Activated naive CD4-positive, alpha-beta T cell treated with anti-CD3 and anti-CD28 coated beads, Interleukin-2, amount 10 ng/mL, durations not matched to agents 7 days and 5 days (primary cell): Measurements from ENCODE around the gene ZNF835.

Source experiments
- CTCF ChIA-PET: fragments of 350-600 bp; sonication (Branson Sonifier 250); formaldehyde crosslinking; loops from one replicate; lab custom pipeline; 2021; ENCODE audit warnings: antibody characterized with exemption; lab: Charles Lee
- DNase-seq: peaks from one replicate; pipeline ENCODE4 v3.0.0-alpha.2; 2020
- H3K27ac Mint-ChIP-seq: one replicate; pipeline ENCODE4 v1.8.0; 2021; ENCODE audit warnings: mild to moderate bottlenecking, moderate library complexity, mixed read lengths
- H3K27me3 Mint-ChIP-seq: one replicate; pipeline ENCODE4 v1.8.0; 2021; ENCODE audit warnings: mild to moderate bottlenecking, mixed read lengths
- H3K36me3 Mint-ChIP-seq: one replicate; pipeline ENCODE4 v1.8.0; 2021; ENCODE audit warnings: mixed read lengths
- H3K4me1 Mint-ChIP-seq: one replicate; pipeline ENCODE4 v1.8.0; 2021; ENCODE audit warnings: mixed read lengths
- H3K4me3 Mint-ChIP-seq: one replicate; pipeline ENCODE4 v1.8.0; 2021; ENCODE audit warnings: mild to moderate bottlenecking, moderate library complexity, mixed read lengths
- H3K9me3 Mint-ChIP-seq: one replicate; pipeline ENCODE4 v1.8.0; 2021; ENCODE audit warnings: mixed read lengths

Gene ZNF835

GRCh38 chr19:56637976-56638555 lies 33.5 kb downstream of the ZNF835 start:
- no peak overlapping the region for H3K4me3 Mint-ChIP-seq
- no peaks in the 10 kb centered on the region for H3K4me1 Mint-ChIP-seq
- DNase-seq: peak; percentile 78
- CTCF ChIA-PET: no interaction called here
- no peak overlapping the region for H3K27ac Mint-ChIP-seq
- peaks cover 53% of the 10 kb centered on the region for H3K9me3 Mint-ChIP-seq
- no peaks in the 10 kb centered on the region for H3K27me3 Mint-ChIP-seq
- H3K36me3 Mint-ChIP-seq: no peaks in the 10 kb centered on the region

- CTCF ChIA-PET: no interaction called here
- no peaks in the 10 kb centered on the region for H3K4me1 Mint-ChIP-seq
- no peak overlapping the region for H3K4me3 Mint-ChIP-seq
- peaks cover 68% of the 10 kb centered on the region for H3K9me3 Mint-ChIP-seq
- H3K36me3 Mint-ChIP-seq: no peaks in the 10 kb centered on the region
- no peaks in the 10 kb centered on the region for H3K27me3 Mint-ChIP-seq
- H3K27ac Mint-ChIP-seq: no peak overlapping the region
- DNase-seq: no peak
Observed at GRCh38 chr19:56633021-56633420, 38.5 kb downstream of the ZNF835 start.

- peaks cover 30% of the 10 kb centered on the region for H3K36me3 Mint-ChIP-seq
- H3K9me3 Mint-ChIP-seq: peaks cover 63% of the 10 kb centered on the region
- H3K27me3 Mint-ChIP-seq: no peaks in the 10 kb centered on the region
- no peaks in the 10 kb centered on the region for H3K4me1 Mint-ChIP-seq
- no peak for DNase-seq
- peak overlapping the region; percentile 65 for H3K27ac Mint-ChIP-seq
- CTCF ChIA-PET: no interaction called here
- H3K4me3 Mint-ChIP-seq: no peak overlapping the region
Observed at GRCh38 chr19:56625708-56626107, 45.8 kb downstream of the ZNF835 start.

GRCh38 chr19:56623006-56623405 lies 48.6 kb downstream of the ZNF835 start:
- no peak for DNase-seq
- Mint-ChIP-seq H3K4me1 (no peaks in the 10 kb centered on the region), H3K36me3 (peaks cover 46% of the 10 kb centered on the region), H3K4me3 (no peak overlapping the region), H3K27ac (no peak overlapping the region), H3K9me3 (peaks cover 63% of the 10 kb centered on the region), H3K27me3 (no peaks in the 10 kb centered on the region)
- CTCF ChIA-PET: no interaction called here

GRCh38 chr19:56622374-56622773 lies 49.2 kb downstream of the ZNF835 start:
- H3K27me3 Mint-ChIP-seq: no peaks in the 10 kb centered on the region
- H3K9me3 Mint-ChIP-seq: peaks cover 63% of the 10 kb centered on the region
- CTCF ChIA-PET: no interaction called here
- no peak for DNase-seq
- no peak overlapping the region for H3K4me3 Mint-ChIP-seq
- peaks cover 51% of the 10 kb centered on the region for H3K36me3 Mint-ChIP-seq
- H3K4me1 Mint-ChIP-seq: no peaks in the 10 kb centered on the region
- no peak overlapping the region for H3K27ac Mint-ChIP-seq

DNA sequence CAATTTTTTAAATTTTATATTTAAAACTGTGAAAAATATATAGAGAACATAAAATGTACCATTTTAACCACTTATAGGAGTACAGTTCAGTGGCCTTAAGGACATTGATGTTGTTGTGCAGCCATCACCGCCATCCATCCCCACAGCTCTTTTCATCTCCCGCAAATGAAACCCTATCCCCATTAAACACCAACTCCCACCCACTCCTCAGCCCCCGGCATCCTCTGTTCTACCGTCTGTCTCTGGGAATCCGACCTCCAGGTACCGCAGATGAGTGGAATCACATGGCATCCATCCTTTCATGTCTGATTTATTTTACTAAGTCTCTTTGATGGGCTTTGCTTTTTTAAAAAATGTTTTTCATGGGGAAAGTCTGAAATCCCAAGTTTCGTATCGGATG lies 52.4 kb downstream of the ZNF835 start:
- Mint-ChIP-seq H3K4me3 (no peak overlapping the region), H3K4me1 (no peaks in the 10 kb centered on the region), H3K27ac (no peak overlapping the region), H3K9me3 (peaks cover 78% of the 10 kb centered on the region), H3K36me3 (peaks cover 57% of the 10 kb centered on the region), H3K27me3 (no peaks in the 10 kb centered on the region)
- CTCF ChIA-PET: no interaction called here
- DNase-seq: no peak

DNA sequence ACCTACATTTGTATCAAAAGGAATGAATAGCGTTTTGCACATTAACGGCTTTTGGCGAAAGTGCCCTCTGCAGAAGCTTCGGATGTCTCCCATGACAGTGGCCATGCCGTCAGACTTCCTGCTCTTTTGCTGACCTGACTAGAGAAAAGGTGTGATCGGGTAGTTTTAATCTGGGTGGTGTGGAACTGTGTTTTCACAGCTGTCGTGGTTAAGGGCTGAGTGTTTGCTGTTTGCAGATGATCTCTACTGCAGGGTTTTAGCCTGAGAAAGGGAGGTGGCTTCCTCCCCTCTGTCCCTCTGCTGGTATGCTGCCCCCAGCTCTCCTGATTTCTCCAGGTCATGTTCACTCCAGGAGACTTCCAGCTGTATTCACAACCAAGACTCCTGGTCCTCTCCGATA lies 54.0 kb downstream of the ZNF835 start:
- Mint-ChIP-seq H3K36me3 (peaks cover 56% of the 10 kb centered on the region), H3K4me1 (no peaks in the 10 kb centered on the region), H3K4me3 (no peak overlapping the region), H3K9me3 (peaks cover 83% of the 10 kb centered on the region), H3K27me3 (no peaks in the 10 kb centered on the region), H3K27ac (no peak overlapping the region)
- no peak for DNase-seq
- CTCF ChIA-PET: interaction anchor here (1.2 kb wide), 1 partner anchor 308 kb away, joined by 3 read pairs; no protein-coding TSS in a partner anchor

DNA sequence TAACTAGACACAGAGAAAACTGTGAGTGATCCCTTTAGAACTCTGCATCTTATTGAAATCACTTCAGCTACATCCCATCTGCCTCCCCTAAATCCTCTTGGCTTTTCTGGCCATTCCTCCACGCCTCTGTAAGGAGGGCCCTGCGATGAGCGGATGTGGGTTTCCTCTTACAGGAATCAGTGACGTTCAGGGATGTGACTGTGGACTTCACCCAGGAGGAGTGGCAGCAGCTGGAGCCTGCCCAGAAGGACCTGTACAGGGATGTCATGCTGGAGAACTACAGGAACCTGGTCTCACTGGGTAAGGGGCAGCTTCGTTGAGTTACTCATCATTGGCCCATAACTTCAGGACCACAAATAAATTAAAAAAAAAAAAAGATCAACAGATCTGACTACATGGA lies 57.9 kb downstream of the ZNF835 start:
- Mint-ChIP-seq H3K27ac (no peak overlapping the region), H3K27me3 (no peaks in the 10 kb centered on the region), H3K9me3 (peaks cover 79% of the 10 kb centered on the region), H3K4me1 (no peaks in the 10 kb centered on the region), H3K36me3 (peaks cover 48% of the 10 kb centered on the region), H3K4me3 (no peak overlapping the region)
- no peak for DNase-seq
- CTCF ChIA-PET: no interaction called here

DNA sequence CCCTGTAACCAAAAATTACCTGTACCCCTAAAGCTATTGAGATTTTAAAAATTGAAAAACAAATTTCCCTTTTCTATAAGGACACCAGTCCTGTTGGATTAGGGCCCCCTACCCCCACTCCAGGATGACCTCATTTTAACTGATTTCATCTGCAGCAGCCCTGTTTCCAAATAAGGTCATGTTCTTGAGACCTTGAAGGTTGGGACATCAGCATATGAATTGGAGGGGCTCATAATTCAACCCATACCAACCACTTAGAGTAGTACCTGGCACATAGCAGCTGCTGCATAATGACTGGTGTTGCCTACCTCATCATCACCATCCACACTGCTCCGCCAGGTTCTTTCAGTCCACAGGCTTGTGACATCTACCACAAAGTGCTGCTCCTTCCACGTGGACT lies 58.8 kb downstream of the ZNF835 start:
- CTCF ChIA-PET: no interaction called here
- Mint-ChIP-seq H3K9me3 (peaks cover 79% of the 10 kb centered on the region), H3K27ac (no peak overlapping the region), H3K27me3 (no peaks in the 10 kb centered on the region), H3K4me1 (no peaks in the 10 kb centered on the region), H3K36me3 (peaks cover 45% of the 10 kb centered on the region), H3K4me3 (no peak overlapping the region)
- no peak for DNase-seq
